GM23338 (cell line): Measurements from ENCODE around the gene CSNK1E. TPM values are rescaled to one million over a fixed set of nuclear protein-coding genes. Genes with fewer than 3 reads are reported as not detected.

ENCODE experiments used
- ATAC-seq: fragments of 200-7000 bp; cut with Tn5 transposase; 3 replicates; pipeline ENCODE4 v1.9.1; 2020
- DNase-seq: peaks from one replicate; pipeline ENCODE4 v3.0.0-alpha.2; 2015; ENCODE audit warnings: low spot score
- H2AFZ ChIP-seq: fragments of 200-600 bp; sonication (generic); 2 replicates; pipeline ENCODE4 v1.8.0; 2016; ENCODE audit warnings: antibody characterized with exemption, mild to moderate bottlenecking, moderate library complexity
- H3F3A ChIP-seq: fragments of 200-600 bp; sonication (generic); replicated peaks from 2 replicates; pipeline ENCODE4 v1.8.0; 2017; ENCODE audit warnings: antibody characterized with exemption, mixed run types, low read depth
- H3K27ac ChIP-seq: fragments of 200-600 bp; sonication (generic); 2 replicates; pipeline ENCODE4 v1.6.1; 2016; ENCODE audit warnings: low read depth
- H3K27me3 ChIP-seq: fragments of 200-600 bp; sonication (generic); 2 replicates; pipeline ENCODE4 v1.8.0; 2016; ENCODE audit warnings: mild to moderate bottlenecking, mixed run types, moderate library complexity; ENCODE audit not compliant: insufficient read depth
- H3K36me3 ChIP-seq: fragments of 200-600 bp; sonication (generic); 2 replicates; pipeline ENCODE4 v1.8.0; 2016; ENCODE audit warnings: mild to moderate bottlenecking; ENCODE audit not compliant: insufficient read depth
- H3K4me1 ChIP-seq: fragments of 200-600 bp; sonication (generic); 2 replicates; pipeline ENCODE4 v1.8.0; 2016; ENCODE audit warnings: mild to moderate bottlenecking, moderate library complexity; ENCODE audit not compliant: insufficient read depth
- H3K4me2 ChIP-seq: fragments of 200-600 bp; sonication (generic); 2 replicates; pipeline ENCODE4 v1.7.1; 2017; ENCODE audit warnings: mixed run types
- H3K4me3 ChIP-seq: fragments of 200-600 bp; sonication (generic); 2 replicates; pipeline ENCODE4 v1.6.1; 2016; ENCODE audit warnings: mixed run types
- H3K79me2 ChIP-seq: fragments of 200-600 bp; sonication (generic); replicated peaks from 2 replicates; pipeline ENCODE4 v1.8.0; 2017; ENCODE audit warnings: mild to moderate bottlenecking; ENCODE audit not compliant: insufficient read depth
- H3K9me2 ChIP-seq: fragments of 200-600 bp; sonication (generic); 2 replicates; pipeline ENCODE4 v1.8.0; 2017; ENCODE audit not compliant: insufficient read depth
- H4K20me1 ChIP-seq: fragments of 200-600 bp; sonication (generic); replicated peaks from 2 replicates; pipeline ENCODE4 v1.8.0; 2017; ENCODE audit warnings: mild to moderate bottlenecking; ENCODE audit not compliant: insufficient read depth
- H3K27ac Mint-ChIP-seq: 2 replicates; pipeline ENCODE4 v1.8.0; 2020; ENCODE audit warnings: inconsistent platforms, mild to moderate bottlenecking, moderate library complexity, mixed read lengths
- H3K27me3 Mint-ChIP-seq: 3 replicates; pipeline ENCODE4 v1.8.0; 2022; ENCODE audit warnings: low read depth, mild to moderate bottlenecking, moderate library complexity, mixed read lengths, inconsistent platforms; ENCODE audit not compliant: insufficient read depth, poor library complexity
- H3K36me3 Mint-ChIP-seq: 3 replicates; pipeline ENCODE4 v1.8.0; 2021; ENCODE audit warnings: low read depth, mild to moderate bottlenecking, inconsistent platforms, moderate library complexity, mixed read lengths
- H3K4me1 Mint-ChIP-seq: 3 replicates; pipeline ENCODE4 v1.8.0; 2020; ENCODE audit warnings: mild to moderate bottlenecking, inconsistent platforms, mixed read lengths
- H3K4me3 Mint-ChIP-seq: 3 replicates; pipeline ENCODE4 v1.8.0; 2021; ENCODE audit warnings: moderate library complexity, mild to moderate bottlenecking, inconsistent platforms, mixed read lengths
- H3K9me3 Mint-ChIP-seq: 3 replicates; pipeline ENCODE4 v1.8.0; 2020; ENCODE audit warnings: moderate library complexity, mild to moderate bottlenecking, inconsistent platforms, mixed read lengths
- CREB1 ChIP-seq: fragments of 250-450 bp; sonication (Bioruptor Pico); IDR thresholded peaks from 2 replicates; pipeline ENCODE4 v1.5.0; 2020; ENCODE audit warnings: low read depth, mild to moderate bottlenecking, moderate library complexity
- CTCF ChIP-seq, 2 experiments: fragments of 200-600 bp in 1 of 2; sonication (generic) in 1 of 2; conservative IDR thresholded peaks; 2 replicates each; pipeline versions ENCODE4 v1.5.1 to v1.6.1; 2016 to 2017; ENCODE audit warnings: antibody characterized with exemption in 2 of 2, low read depth in 2 of 2, mild to moderate bottlenecking in 2 of 2, moderate library complexity in 1 of 2
- EZH2 ChIP-seq: fragments of 200-600 bp; sonication (generic); IDR thresholded peaks from one replicate; pipeline ENCODE4 v1.8.0; 2017; ENCODE audit warnings: antibody characterized with exemption, mild to moderate bottlenecking, low read depth; ENCODE audit not compliant: unreplicated experiment
- JUNB ChIP-seq: IDR thresholded peaks from one replicate; pipeline ENCODE4 v1.6.1; 2016; ENCODE audit warnings: antibody characterized with exemption; ENCODE audit not compliant: unreplicated experiment
- NANOG ChIP-seq: IDR thresholded peaks from 2 replicates; pipeline ENCODE4 v1.6.1; 2016; ENCODE audit warnings: antibody characterized with exemption, borderline replicate concordance
- POLR2AphosphoS5 ChIP-seq: IDR thresholded peaks from 2 replicates; pipeline ENCODE4 v1.6.1; 2016; ENCODE audit warnings: antibody characterized with exemption, low read depth
- STAT1 ChIP-seq: IDR thresholded peaks from one replicate; pipeline ENCODE4 v1.6.1; 2016; ENCODE audit warnings: antibody characterized with exemption; ENCODE audit not compliant: unreplicated experiment
- ZNF114 ChIP-seq: fragments of 250-450 bp; sonication (Bioruptor Pico); IDR thresholded peaks from 2 replicates; pipeline ENCODE4 v1.5.0; 2020; ENCODE audit warnings: mild to moderate bottlenecking, moderate library complexity
- ZNF331 ChIP-seq: fragments of 250-450 bp; sonication (Bioruptor Pico); IDR thresholded peaks from 2 replicates; pipeline ENCODE4 v1.5.0; 2020; ENCODE audit warnings: low read depth, mild to moderate bottlenecking, moderate library complexity
- ZNF462 ChIP-seq: fragments of 250-450 bp; sonication (Bioruptor Pico); IDR thresholded peaks from 2 replicates; pipeline ENCODE4 v1.5.0; 2020; ENCODE audit warnings: mild to moderate bottlenecking, moderate library complexity
- polyA plus RNA-seq: library from polyadenylated mRNA; unstranded; fragments of >200 nt; fragmentation: Nextera tagmentation; extraction: Ambion mirVana; gene quantifications from 2 replicates; pipeline ENCODE4 v1.2.1, GENCODE V29; 2016
- total RNA-seq: library from RNA; depleted of rRNA; stranded (reverse); fragments of >200 nt; shearing (Covaris generic); gene quantifications from 2 replicates; pipeline ENCODE4 v1.2.3, GENCODE V29; 2014
- TF ChIP-seq, protein P1 (sequence below): IDR thresholded peaks from 2 replicates; pipeline ENCODE4 v1.6.1; 2016; ENCODE audit warnings: antibody characterized with exemption
- TF ChIP-seq, protein P2 (sequence below): IDR thresholded peaks from one replicate; pipeline ENCODE4 v1.6.1; 2018; ENCODE audit warnings: antibody characterized with exemption; ENCODE audit not compliant: unreplicated experiment

The CSNK1E gene
- total and polyA plus RNA-seq, 2 experiments from 2014 or later, result 180 to 259 TPM

DNA sequence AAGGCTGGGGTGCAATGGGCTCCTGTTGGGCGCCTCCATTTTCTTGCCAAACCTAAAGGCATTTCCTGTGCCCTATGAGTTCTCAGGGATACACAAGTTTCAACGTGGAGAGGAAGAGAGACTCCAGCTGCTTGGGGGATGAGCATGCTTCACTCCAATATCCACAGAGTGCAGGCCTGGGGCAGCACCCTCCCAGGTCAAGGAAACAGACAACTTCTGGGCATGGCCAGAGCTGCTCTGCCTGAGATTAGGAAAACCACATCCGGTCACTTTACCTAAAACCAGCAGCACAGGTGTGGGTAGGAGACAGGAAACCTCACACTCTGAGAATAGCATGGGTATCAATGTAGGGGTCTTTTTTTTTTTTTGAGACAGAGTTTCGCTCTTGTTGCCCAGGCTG is 73.1 kb downstream of the CSNK1E start:
- ATAC-seq, result no peak
- peaks cover 13% of the 10 kb centered on the region for H3K27me3 Mint-ChIP-seq
- Histone ChIP-seq H3K4me1 (0 out of 2 replicates have a peak, but pooled peaks cover 2% of the 10 kb centered on the region), H3K4me2 (no peak overlapping the region), H3K9me2 (no peaks in the 10 kb centered on the region), H3K36me3 (no peaks in the 10 kb centered on the region), H4K20me1 (peaks cover 10% of the 10 kb centered on the region), H3K27me3 (no peaks in the 10 kb centered on the region), H2AFZ (no peak overlapping the region), H3F3A (no peaks in the 10 kb centered on the region), H3K27ac (no peak overlapping the region), H3K4me3 (no peak overlapping the region), H3K79me2 (peaks cover 11% of the 10 kb centered on the region)
- H3K27ac Mint-ChIP-seq, result no peak overlapping the region; the same call in none of the 2 replicates
- H3K9me3 Mint-ChIP-seq, result no peaks in the 10 kb centered on the region
- TF ChIP-seq, protein P1, sequence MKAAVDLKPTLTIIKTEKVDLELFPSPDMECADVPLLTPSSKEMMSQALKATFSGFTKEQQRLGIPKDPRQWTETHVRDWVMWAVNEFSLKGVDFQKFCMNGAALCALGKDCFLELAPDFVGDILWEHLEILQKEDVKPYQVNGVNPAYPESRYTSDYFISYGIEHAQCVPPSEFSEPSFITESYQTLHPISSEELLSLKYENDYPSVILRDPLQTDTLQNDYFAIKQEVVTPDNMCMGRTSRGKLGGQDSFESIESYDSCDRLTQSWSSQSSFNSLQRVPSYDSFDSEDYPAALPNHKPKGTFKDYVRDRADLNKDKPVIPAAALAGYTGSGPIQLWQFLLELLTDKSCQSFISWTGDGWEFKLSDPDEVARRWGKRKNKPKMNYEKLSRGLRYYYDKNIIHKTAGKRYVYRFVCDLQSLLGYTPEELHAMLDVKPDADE, result no peak
- TF ChIP-seq ZNF462 (CRISPR knock-in tag) (no peak), NANOG (no peak), ZNF114 (CRISPR knock-in tag) (no peak), ZNF331 (CRISPR knock-in tag) (no peak), POLR2AphosphoS5 (no peak), STAT1 (no peak), EZH2 (no peak), CREB1 (no peak), CTCF (conservative IDR thresholded peaks at IDR 0.05; ENCODE audit: low read depth in 2 of 2) (no peak), JUNB (no peak)
- TF ChIP-seq, protein P2, sequence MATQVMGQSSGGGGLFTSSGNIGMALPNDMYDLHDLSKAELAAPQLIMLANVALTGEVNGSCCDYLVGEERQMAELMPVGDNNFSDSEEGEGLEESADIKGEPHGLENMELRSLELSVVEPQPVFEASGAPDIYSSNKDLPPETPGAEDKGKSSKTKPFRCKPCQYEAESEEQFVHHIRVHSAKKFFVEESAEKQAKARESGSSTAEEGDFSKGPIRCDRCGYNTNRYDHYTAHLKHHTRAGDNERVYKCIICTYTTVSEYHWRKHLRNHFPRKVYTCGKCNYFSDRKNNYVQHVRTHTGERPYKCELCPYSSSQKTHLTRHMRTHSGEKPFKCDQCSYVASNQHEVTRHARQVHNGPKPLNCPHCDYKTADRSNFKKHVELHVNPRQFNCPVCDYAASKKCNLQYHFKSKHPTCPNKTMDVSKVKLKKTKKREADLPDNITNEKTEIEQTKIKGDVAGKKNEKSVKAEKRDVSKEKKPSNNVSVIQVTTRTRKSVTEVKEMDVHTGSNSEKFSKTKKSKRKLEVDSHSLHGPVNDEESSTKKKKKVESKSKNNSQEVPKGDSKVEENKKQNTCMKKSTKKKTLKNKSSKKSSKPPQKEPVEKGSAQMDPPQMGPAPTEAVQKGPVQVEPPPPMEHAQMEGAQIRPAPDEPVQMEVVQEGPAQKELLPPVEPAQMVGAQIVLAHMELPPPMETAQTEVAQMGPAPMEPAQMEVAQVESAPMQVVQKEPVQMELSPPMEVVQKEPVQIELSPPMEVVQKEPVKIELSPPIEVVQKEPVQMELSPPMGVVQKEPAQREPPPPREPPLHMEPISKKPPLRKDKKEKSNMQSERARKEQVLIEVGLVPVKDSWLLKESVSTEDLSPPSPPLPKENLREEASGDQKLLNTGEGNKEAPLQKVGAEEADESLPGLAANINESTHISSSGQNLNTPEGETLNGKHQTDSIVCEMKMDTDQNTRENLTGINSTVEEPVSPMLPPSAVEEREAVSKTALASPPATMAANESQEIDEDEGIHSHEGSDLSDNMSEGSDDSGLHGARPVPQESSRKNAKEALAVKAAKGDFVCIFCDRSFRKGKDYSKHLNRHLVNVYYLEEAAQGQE, result no peak
- H3K36me3 Mint-ChIP-seq, result peaks cover 31% of the 10 kb centered on the region
- H3K4me1 Mint-ChIP-seq, result peaks cover 28% of the 10 kb centered on the region
- no peak for DNase-seq
- H3K4me3 Mint-ChIP-seq, result no peak overlapping the region
